Measurements from ENCODE around the gene CABP7.
A peak's percentile ranks its signal among the peaks of the same experiment; 100 is the strongest.

Gene CABP7

DNA sequence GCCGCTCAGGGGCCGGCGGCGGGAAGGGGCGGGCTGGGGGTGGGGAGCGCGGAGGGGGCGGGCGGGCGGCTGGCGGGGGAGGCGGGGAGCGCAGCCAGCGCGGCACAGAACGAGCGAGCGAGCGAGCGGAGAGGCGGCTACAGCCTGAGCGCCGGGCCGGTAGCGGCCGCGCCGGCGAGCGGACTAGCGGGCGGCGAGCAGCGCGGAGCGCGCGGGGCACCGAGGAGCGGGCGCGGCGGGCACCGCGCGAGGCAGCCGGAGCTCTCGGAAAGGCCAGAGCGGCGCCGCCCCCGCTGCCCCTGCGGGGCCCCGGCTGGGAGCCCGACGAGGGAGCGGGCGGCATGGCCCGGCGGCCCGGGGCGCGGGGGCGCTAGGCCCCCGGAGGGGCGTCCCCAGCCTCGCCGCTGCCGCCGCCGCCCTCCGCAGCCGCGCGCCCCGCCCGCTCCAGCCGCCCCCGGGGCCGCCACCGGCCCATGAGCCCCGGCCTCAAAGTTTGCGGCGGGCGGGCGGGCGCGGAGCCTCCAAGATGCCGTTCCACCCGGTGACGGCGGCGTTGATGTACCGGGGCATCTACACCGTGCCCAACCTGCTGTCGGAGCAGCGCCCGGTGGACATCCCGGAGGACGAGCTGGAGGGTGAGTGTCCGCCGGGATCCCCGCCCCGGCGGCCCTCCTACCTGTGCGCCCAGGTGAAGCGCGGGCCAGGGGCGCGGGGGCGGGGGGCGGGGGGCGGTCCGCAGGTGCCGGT is at the start of gene CABP7:
TSS of gene CABP7 (plus strand) at position 105 of the 747 bp plus-strand sequence. CDS start at position 527, 422 bp downstream.
- Mint-ChIP-seq H3K36me3 (no peaks in the 10 kb centered on the region), H3K27ac (no peak within 1 kb of the TSS), H3K4me1 (peaks cover 13% of the 10 kb centered on the region), H3K4me3 (peak within 1 kb of the TSS; percentile 73), H3K9me3 (no peaks in the 10 kb centered on the region), H3K27me3 (peaks cover 77% of the 10 kb centered on the region)
- ATAC-seq = no peak

DNA sequence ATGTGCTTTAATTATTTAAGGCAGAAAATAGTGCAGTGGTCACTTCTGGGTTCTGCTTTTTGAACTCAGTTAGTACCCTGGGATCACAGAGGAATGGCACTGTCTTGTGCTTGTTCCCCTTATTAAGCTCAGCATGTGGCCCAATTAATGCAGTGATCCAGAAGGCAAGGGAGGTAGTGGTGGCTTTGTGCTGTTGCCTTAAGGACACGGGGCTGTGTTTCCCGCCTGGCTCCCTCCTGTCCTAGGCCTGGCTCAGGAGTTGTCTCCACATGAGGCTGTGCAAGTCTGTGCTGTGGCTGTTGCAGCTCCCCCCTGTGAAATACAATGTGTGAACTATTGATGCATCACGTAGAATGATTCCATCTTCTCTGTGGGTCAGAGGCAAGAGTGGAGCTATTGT is 49.2 kb upstream of the CABP7 start:
- Mint-ChIP-seq H3K9me3 (no peaks in the 10 kb centered on the region), H3K27me3 (no peaks in the 10 kb centered on the region), H3K4me1 (no peaks in the 10 kb centered on the region), H3K4me3 (no peak overlapping the region), H3K36me3 (peaks cover 65% of the 10 kb centered on the region), H3K27ac (no peak overlapping the region)
- ATAC-seq = no peak

DNA sequence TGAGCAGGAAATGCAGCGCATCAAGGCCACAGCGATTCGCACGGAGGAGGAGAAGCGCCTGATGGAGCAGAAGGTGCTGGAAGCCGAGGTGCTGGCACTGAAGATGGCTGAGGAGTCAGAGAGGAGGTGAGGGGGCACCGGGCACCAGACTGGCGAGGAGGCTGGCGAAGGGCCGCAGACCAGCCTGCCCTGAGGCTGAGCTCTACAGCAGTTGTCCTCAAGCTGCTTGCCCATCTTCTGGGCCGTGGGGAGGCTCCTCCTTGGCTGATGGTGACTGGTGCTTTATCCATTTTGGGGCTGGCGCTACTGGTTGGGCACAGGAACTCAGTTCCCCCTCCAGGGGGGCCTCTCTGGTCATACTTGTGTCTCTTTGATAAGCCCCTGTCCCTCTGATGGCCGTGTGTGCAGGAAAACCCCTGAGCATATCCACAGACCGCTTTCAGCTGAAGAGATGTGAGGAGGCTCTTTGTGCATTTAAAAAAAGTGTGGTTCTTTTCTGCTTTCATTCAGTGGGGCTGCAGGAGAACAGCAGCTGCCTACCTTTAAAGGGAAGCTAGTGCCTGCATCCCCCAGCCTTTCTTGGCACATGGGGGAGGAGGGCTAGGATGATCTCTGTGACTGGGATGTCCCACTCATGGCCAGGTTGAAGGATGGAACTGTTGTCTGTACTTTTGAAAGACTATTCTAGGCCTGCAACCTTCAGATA is 46.3 kb upstream of the CABP7 start:
- H3K9me3 Mint-ChIP-seq = no peaks in the 10 kb centered on the region
- no peak for ATAC-seq
- peaks cover 72% of the 10 kb centered on the region for H3K36me3 Mint-ChIP-seq
- H3K4me1 Mint-ChIP-seq = no peaks in the 10 kb centered on the region
- H3K27me3 Mint-ChIP-seq = no peaks in the 10 kb centered on the region
- H3K27ac Mint-ChIP-seq = no peak overlapping the region
- no peak overlapping the region for H3K4me3 Mint-ChIP-seq

DNA sequence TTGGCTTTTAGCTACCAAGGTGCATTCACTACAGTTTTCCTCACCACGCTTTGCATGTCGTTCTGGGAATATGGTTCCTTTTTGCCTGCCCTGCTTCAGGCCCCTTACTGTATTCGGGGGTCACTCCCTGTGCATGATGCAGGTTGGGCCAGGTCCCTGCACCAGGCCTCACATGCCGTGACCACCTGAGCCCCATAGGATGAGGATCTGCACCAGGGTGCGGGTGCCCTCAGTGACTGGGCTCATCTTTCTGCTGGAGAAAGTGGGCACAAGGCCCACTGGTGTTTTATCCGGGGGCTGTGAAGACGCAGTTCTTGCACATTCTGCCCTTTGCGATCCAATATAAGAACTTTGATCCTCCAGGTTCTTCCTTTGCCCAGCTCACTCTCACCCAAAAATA is 45.7 kb upstream of the CABP7 start:
- Mint-ChIP-seq H3K27me3 (no peaks in the 10 kb centered on the region), H3K27ac (no peak overlapping the region), H3K36me3 (peaks cover 76% of the 10 kb centered on the region), H3K4me3 (no peak overlapping the region), H3K9me3 (no peaks in the 10 kb centered on the region), H3K4me1 (no peaks in the 10 kb centered on the region)
- ATAC-seq = no peak

DNA sequence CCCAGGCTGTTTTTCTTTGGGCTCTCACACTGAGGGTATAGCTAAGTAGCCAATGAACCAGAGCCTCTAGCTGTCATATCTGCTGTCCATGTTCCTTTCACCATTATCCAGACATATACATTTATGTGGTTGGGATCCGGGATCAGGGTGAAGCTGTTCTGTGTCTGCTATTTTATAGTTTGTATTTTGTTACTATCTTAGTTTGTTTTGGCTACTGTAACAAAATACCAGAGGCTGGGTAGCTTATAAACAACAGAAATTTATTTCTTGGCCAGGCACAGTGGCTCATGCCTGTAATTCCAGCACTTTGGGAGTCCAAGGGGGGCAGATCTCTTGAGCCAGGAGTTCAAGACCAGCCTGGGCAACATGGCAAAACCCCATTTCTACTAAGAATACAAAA is 40.5 kb upstream of the CABP7 start:
- Mint-ChIP-seq H3K27me3 (no peaks in the 10 kb centered on the region), H3K36me3 (peaks cover 84% of the 10 kb centered on the region), H3K9me3 (no peaks in the 10 kb centered on the region), H3K4me3 (no peak overlapping the region), H3K4me1 (no peaks in the 10 kb centered on the region), H3K27ac (no peak overlapping the region)
- no peak for ATAC-seq

DNA sequence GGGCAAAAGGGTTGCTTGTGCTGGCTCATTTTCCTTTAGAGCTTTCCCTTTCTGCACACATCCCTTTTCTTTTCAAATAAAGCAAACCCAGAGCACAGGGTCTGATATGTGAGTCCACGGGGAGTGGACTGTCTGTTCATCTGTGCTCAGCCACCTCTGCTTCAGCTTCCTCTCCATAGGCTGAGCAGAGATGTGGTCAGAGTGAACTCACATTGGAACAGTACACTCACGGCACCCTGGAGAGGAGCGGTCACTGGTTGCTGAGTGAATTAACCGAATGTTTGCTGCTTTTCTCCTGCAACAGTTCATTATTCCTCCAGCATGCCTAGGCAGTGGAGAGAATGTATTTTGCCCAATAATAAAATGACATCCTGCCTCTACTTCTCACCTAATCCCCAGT is 36.3 kb upstream of the CABP7 start:
- peaks cover 68% of the 10 kb centered on the region for H3K36me3 Mint-ChIP-seq
- no peaks in the 10 kb centered on the region for H3K9me3 Mint-ChIP-seq
- H3K4me1 Mint-ChIP-seq = no peaks in the 10 kb centered on the region
- ATAC-seq = no peak
- H3K4me3 Mint-ChIP-seq = no peak overlapping the region
- no peaks in the 10 kb centered on the region for H3K27me3 Mint-ChIP-seq
- H3K27ac Mint-ChIP-seq = no peak overlapping the region

DNA sequence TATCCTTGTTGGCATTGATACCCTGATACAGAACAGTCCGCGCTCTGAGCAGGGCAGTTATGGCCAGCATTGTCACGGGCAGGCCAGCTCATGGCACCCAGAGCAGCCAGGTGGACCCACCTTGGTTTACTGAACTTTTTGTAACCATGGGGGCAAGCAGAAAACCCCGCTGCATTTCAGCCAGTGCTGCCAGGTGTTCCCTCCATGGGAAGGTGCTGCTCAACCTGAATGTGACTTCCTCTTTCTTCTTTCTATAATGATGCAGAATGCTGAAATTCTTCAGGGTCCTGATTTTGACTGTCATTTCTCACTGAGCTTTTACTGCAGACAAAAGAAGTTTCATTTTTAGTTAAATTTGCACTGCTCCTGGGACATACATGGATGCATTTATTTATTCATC is 35.6 kb upstream of the CABP7 start:
- no peak overlapping the region for H3K27ac Mint-ChIP-seq
- no peak overlapping the region for H3K4me3 Mint-ChIP-seq

DNA sequence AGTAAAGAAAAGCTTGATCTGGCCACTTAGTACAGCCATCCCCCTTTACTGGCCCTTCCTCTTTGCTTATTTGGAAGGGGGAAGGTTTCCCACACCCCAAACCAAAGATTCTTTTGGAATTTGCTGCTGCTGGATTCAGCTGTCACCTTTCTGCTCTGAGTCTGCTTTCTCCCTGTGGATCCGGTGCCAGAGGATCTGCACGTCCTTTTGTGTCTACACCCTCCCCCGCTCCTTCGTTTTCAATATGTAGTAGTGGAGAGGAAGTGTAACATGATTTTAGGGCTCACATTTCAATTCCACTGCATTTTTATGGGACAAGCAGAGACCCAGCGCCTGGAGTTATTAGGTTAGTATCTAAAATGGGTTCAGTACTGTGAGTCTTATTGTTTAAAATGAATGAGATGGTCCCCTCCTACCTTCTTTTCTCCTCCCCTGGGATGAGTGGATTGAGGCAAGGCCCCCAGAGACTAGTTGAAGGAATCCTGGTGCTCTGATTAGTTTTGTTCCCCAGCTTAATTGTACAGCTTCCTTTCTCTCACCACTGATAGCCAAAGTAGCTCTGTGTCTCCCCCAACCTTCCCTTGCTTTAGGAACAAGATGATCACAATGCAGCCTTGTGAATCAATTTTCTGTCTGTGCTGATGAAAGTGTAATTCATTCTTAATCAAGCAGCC is 30.5 kb upstream of the CABP7 start:
- no peaks in the 10 kb centered on the region for H3K27me3 Mint-ChIP-seq
- no peaks in the 10 kb centered on the region for H3K4me1 Mint-ChIP-seq
- H3K4me3 Mint-ChIP-seq = no peak overlapping the region
- H3K9me3 Mint-ChIP-seq = no peaks in the 10 kb centered on the region
- H3K27ac Mint-ChIP-seq = no peak overlapping the region
- no peak for ATAC-seq
- H3K36me3 Mint-ChIP-seq = peaks cover 47% of the 10 kb centered on the region

More for the DNA sequence above, 35.6 kb upstream of the CABP7 start:
- no peaks in the 10 kb centered on the region for H3K27me3 Mint-ChIP-seq
- no peaks in the 10 kb centered on the region for H3K4me1 Mint-ChIP-seq
- peaks cover 65% of the 10 kb centered on the region for H3K36me3 Mint-ChIP-seq
- no peak for ATAC-seq
- H3K9me3 Mint-ChIP-seq = no peaks in the 10 kb centered on the region

DNA sequence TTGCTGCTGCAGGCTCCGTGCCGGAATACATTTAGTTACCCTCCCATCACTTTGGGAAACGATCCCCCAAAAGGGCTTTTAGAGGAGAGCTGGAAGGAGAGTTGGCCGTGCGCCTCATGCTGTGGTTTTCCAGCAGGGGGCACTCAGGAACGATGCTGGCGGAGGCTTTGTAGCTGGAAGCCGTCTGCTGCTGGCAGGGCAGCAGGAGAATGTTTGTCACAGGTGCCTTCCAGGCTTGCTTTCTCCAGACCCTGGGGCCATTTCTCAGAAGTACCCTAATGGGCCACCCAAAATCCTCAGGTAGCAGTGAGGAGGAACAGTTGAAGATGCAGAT is 30.0 kb upstream of the CABP7 start:
- Mint-ChIP-seq H3K9me3 (no peaks in the 10 kb centered on the region), H3K27me3 (no peaks in the 10 kb centered on the region), H3K36me3 (peaks cover 47% of the 10 kb centered on the region), H3K4me1 (no peaks in the 10 kb centered on the region), H3K4me3 (no peak overlapping the region), H3K27ac (no peak overlapping the region)
- no peak for ATAC-seq

DNA sequence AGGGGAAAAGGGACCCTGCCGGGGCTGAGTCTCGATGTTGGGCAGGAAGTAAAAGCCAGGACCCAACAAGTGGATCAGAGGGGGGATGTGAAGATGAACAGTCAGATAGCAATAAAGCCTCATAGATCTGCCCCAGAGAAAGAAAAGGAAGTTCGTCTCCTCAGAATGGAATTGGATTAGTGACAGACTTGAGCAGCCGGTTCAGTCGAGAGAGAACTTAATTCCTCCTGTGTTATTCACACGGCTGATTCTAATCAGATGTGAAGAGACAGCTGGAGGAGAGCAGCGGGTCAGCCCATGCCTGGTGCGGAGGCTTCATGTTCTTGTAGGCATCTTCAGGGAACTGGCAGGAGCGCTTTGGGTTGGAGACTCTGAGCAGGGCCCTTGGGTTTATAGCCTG is 29.3 kb upstream of the CABP7 start:
- Mint-ChIP-seq H3K4me3 (no peak overlapping the region), H3K4me1 (no peaks in the 10 kb centered on the region), H3K9me3 (no peaks in the 10 kb centered on the region), H3K27ac (no peak overlapping the region), H3K27me3 (no peaks in the 10 kb centered on the region), H3K36me3 (peaks cover 52% of the 10 kb centered on the region)
- no peak for ATAC-seq

DNA sequence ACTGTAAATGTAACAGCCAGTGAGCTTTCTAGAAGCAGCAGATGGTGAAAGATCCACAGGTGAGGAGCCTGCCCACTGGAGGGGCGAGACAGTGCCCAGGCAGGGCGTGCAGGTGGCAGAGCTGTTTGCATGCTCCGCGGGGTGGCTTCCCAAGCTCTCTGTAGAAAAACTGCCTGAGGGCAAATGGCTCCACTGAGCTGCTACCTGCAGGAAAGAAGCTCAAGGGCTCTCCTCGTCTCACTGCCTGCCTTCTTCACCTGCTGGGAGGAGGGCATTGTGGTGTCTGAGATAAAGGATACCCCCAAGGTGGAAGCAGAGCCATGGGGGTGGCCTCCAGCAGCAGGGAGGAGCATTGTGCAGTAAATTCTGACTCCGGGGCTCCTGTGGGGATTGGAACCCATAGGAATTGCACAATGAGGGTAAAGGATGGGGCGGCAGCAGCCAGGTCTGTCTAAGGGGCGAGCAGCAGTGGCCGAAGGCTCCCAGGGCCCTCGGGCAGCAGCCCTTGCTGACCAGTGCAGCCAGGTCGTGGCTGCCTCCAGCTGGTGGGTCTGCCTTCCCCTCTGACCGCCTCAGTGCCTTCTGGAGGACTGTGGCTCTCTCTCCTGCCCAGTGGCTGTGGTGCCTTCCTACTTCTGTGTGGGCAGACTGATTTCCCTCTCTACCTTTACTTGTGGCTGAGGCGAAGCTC is 28.0 kb upstream of the CABP7 start:
- Mint-ChIP-seq H3K4me3 (no peak overlapping the region), H3K27ac (no peak overlapping the region), H3K36me3 (peaks cover 61% of the 10 kb centered on the region), H3K4me1 (no peaks in the 10 kb centered on the region), H3K27me3 (no peaks in the 10 kb centered on the region), H3K9me3 (no peaks in the 10 kb centered on the region)
- ATAC-seq = no peak

DNA sequence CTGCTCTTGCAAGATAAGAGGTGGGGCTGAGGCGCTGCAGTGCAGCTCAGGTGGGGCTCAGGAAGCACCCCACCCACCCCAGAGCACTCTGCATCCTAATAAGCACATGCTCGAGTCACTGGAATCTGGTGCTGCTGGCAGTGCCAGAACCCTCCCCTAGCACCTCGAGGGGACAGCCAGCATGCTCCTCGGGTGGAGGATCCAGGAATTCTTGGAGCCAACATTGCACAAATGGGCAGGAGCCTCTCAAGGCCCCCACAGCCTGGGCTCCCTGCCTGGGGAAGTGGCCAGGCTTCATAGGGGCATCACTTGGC is 27.5 kb upstream of the CABP7 start:
- Mint-ChIP-seq H3K27ac (no peak overlapping the region), H3K4me3 (no peak overlapping the region)
- ATAC-seq = no peak

DNA sequence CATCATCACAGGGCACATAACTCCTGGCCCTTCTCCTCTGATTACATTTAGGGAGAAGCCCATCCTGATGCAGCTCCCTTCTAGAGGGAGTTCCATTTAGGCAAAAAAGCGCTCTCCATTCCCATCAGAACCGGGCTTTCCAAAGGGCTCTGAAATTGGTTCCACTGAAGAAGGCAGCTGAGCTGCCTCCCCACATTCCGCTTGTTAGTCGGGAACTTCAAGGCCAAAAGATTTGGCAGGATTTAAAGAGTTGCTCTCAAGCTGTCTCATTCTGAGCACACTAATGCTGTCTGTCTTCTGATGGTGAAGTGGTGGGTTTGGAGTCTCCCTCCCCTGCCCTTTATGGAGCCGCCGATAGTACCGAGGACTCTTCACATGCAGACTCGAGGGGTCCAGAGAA is 26.6 kb upstream of the CABP7 start:
- ATAC-seq = no peak
- no peak overlapping the region for H3K27ac Mint-ChIP-seq

More for the DNA sequence above, 27.5 kb upstream of the CABP7 start:
- no peaks in the 10 kb centered on the region for H3K9me3 Mint-ChIP-seq
- peaks cover 62% of the 10 kb centered on the region for H3K36me3 Mint-ChIP-seq
- no peaks in the 10 kb centered on the region for H3K27me3 Mint-ChIP-seq
- no peaks in the 10 kb centered on the region for H3K4me1 Mint-ChIP-seq

DNA sequence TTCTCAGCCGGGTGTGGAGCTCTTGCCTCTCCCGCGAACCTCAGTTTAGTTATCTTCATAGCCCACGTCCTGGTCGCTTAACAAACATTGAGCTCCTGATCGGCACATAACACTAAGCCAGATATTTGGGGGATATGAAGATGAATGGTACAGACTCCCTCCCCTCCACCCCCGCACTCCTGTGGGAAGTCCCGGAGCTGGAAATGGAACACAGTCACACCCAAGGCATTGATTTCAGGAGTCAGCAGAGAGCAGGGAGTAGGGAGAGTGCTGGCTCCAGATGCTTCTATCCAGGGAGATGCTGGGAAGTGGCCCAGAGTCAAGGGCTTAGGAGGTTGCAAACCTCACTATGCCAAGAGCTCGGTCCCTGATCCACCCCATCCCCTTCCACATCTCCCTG is 26.1 kb upstream of the CABP7 start:
- peaks cover 68% of the 10 kb centered on the region for H3K36me3 Mint-ChIP-seq
- no peak overlapping the region for H3K4me3 Mint-ChIP-seq
- H3K4me1 Mint-ChIP-seq = no peaks in the 10 kb centered on the region
- H3K9me3 Mint-ChIP-seq = no peaks in the 10 kb centered on the region
- H3K27me3 Mint-ChIP-seq = no peaks in the 10 kb centered on the region
- ATAC-seq = no peak
- H3K27ac Mint-ChIP-seq = no peak overlapping the region

More for the DNA sequence above, 26.6 kb upstream of the CABP7 start:
- no peaks in the 10 kb centered on the region for H3K4me1 Mint-ChIP-seq
- H3K27me3 Mint-ChIP-seq = no peaks in the 10 kb centered on the region
- H3K9me3 Mint-ChIP-seq = no peaks in the 10 kb centered on the region
- no peak overlapping the region for H3K4me3 Mint-ChIP-seq
- H3K36me3 Mint-ChIP-seq = peaks cover 63% of the 10 kb centered on the region

DNA sequence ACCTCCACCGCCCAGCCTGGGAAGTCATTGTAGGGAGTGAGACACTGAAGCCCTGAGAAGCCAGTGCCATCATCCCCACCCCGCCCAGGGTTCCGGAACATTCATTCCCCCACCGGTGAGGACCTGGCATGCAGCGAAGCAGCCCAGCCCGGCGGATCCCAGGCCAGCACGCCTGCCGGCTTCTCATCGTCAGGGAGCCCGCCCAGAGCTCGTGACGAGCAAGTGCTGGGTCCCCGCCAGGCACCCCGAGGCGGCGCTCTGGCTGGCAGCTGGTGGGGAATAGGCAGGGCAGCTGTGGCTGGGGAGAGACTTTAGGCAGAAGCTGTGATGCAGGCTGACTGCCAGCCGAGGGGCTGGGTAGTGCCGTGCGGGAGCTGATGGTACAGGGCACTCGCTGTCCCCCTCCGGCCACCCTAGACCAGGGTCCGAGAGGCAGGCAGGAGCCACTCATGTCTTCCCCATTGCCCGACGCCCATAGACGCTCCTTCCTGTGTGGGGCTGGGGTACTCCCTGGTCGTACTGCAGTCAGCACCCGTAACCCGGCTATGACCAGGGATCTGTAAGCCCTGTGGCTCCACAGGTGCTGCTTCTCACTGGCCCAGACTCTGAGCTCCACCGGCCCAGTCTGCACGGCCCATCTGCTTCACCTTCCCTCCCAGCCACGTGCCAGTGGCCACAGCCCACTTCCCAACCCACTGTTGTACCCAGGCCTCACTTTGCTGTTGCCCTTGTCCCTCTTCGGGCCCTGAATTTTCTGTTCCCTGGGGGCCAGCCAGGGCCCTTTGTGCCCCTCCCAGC is 24.5 kb upstream of the CABP7 start:
- Mint-ChIP-seq H3K4me1 (no peaks in the 10 kb centered on the region), H3K27ac (no peak overlapping the region), H3K36me3 (peaks cover 64% of the 10 kb centered on the region)

More for the DNA sequence above, 24.5 kb upstream of the CABP7 start:
- no peaks in the 10 kb centered on the region for H3K27me3 Mint-ChIP-seq
- no peak overlapping the region for H3K4me3 Mint-ChIP-seq
- no peak for ATAC-seq
- H3K9me3 Mint-ChIP-seq = no peaks in the 10 kb centered on the region

All from stimulated activated memory B cell treated with anti-CD40 and anti-IgM and Interleukin-4, amounts not matched to agents 10 μg/mL and 1 μg/mL and 100 μg/mL, for 72 hours (primary cell).